Neuron (in vitro differentiated cells): ENCODE data around the gene PRELID2.
"Not testable (repeated sequence)": the region's sequence is repeated elsewhere in the genome, so short reads cannot be mapped to it uniquely, and the experiment has no call there.

Experiments used
- H2AFZ ChIP-seq: one replicate; pipeline ENCODE4 v1.6.1; 2013; ENCODE audit warnings: low read depth, mild to moderate bottlenecking, inconsistent platforms, low read length, moderate library complexity
- H3K27me3 ChIP-seq: one replicate; pipeline ENCODE4 v1.6.1; 2013; ENCODE audit warnings: low read length; ENCODE audit not compliant: insufficient read depth
- H3K36me3 ChIP-seq: one replicate; pipeline ENCODE4 v1.6.1; 2013; ENCODE audit warnings: low read length; ENCODE audit not compliant: insufficient read depth
- H3K4me1 ChIP-seq: one replicate; pipeline ENCODE4 v1.6.1; 2013; ENCODE audit warnings: low read length; ENCODE audit not compliant: insufficient read depth
- H3K4me3 ChIP-seq: 2 replicates; pipeline ENCODE4 v1.5.1; 2013; ENCODE audit warnings: mild to moderate bottlenecking, low read length, moderate library complexity
- H3K9me3 ChIP-seq: one replicate; pipeline ENCODE4 v1.6.1; 2013; ENCODE audit warnings: low read length

Gene PRELID2

DNA sequence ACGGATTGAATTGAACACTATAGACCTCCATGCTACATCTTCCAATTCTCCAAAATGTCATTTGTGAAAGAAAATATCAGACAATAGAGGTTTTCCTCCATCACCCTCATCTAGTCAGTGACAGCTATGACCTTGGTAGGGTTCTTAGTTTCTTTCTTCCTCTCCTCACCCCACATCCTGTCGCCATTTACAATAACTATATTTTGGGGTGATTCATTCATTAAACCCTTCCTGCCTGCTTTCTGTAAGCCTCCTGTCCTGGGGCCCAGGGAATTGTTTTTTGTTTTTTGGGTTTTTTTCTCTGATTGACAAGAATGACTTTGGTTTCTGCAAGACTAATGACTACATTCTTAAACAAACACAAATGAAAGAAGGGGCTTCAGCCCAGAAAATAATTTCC lies 82.6 kb downstream of the PRELID2 start:
- Histone ChIP-seq H3K36me3 (no peaks in the 10 kb centered on the region), H3K27me3 (no peaks in the 10 kb centered on the region), H3K4me3 (no peak overlapping the region), H3K9me3 (no peaks in the 10 kb centered on the region), H2AFZ (no peak overlapping the region), H3K4me1 (no peaks in the 10 kb centered on the region)

DNA sequence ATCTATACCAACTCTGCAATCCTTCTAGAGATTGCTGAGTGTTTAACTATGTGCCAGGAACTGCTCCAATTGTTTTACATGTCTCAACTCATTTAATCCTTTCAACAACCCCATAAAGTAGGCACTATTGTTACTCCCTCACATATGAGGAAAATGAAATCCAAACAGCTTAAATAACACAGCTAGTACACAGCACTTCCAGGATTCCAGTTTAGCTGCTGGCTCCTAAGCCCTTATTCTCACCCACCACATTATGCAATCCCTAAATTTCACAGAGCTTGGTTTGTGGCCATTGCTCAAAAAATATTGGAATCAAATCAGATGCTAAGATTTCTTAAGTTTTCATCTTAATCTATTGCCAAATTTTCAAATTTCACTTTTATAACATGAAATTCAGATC lies 84.9 kb downstream of the PRELID2 start:
- H3K36me3 ChIP-seq: no peaks in the 10 kb centered on the region
- no peaks in the 10 kb centered on the region for H3K9me3 ChIP-seq
- H3K4me1 ChIP-seq: no peaks in the 10 kb centered on the region
- H2AFZ ChIP-seq: no peak overlapping the region
- no peaks in the 10 kb centered on the region for H3K27me3 ChIP-seq
- no peak overlapping the region for H3K4me3 ChIP-seq

DNA sequence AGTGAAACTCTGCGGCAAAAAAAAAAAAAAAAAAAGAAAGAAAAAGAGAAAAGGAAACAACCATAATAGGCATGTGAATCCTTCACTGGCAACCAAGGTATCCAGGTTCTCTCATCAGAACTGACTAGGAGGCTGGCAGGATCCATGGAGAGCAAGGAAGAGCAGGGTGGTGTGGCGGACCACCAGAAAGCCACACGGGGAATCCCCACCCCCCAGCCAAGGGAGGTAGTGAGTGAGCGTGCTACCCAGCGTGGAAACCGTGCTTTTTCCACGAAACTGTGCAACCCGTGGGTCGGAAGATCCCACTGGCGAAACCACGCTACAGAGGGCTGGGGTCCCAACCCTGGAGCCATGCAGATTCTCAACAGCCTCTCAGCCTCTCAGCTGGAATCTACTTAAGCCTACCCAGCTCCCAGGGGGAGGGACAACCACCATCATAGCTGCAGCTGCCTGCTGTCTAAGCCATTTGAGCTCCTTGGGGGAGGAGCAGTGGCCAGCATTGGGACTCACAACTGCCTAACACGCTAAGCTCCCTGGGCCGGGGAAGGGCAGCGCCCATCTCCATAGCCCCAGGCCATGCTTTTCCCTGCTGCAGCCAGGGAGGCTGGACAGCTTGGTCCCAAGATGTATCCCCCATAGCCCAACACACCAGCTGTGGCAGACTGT lies 91.6 kb downstream of the PRELID2 start:
- no peak overlapping the region for H2AFZ ChIP-seq
- no peaks in the 10 kb centered on the region for H3K9me3 ChIP-seq
- H3K4me3 ChIP-seq: no peak overlapping the region
- H3K36me3 ChIP-seq: no peaks in the 10 kb centered on the region
- no peaks in the 10 kb centered on the region for H3K27me3 ChIP-seq
- no peaks in the 10 kb centered on the region for H3K4me1 ChIP-seq

DNA sequence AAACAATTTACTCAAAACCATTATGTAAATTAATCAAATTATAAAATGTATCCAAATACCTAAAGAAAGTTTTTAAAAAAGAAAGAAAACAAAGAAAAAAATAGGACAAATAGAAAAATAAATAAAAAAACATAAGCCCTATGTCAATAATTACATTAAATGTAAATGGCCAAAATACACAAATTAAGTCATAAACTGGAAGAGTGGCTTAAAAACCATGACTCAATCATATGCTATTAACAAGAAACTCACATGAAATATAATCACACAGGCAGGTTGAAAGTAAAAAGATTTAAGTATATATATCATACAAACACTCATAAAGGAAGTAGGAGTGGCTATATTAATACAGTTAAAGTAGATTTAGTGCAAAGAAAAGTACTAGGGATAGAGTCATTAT lies 95.3 kb downstream of the PRELID2 start:
- Histone ChIP-seq H3K9me3 (no peaks in the 10 kb centered on the region), H3K4me3 (no peak overlapping the region), H3K36me3 (no peaks in the 10 kb centered on the region), H3K4me1 (no peaks in the 10 kb centered on the region), H2AFZ (no peak overlapping the region), H3K27me3 (no peaks in the 10 kb centered on the region)

DNA sequence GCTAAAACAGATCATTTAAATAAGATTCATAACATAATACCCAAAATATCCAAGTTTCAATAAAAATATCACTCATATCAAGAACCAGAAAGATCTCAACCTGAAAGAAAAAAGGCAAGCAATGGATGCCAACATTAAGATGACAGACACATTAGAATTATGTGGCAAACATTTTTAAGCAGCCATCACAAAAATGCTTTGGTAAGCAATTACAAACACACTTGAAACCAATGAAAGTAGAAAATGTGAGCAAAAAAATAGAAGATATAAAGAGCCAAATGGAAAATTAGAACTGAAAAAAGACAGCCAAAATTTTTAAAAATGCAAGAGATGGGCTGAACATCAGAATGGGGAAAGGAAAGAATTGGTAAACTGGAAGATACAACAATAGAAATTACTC lies 96.9 kb downstream of the PRELID2 start:
- H3K4me1 ChIP-seq: no peaks in the 10 kb centered on the region
- H2AFZ ChIP-seq: no peak overlapping the region
- no peaks in the 10 kb centered on the region for H3K27me3 ChIP-seq
- H3K36me3 ChIP-seq: no peaks in the 10 kb centered on the region
- H3K4me3 ChIP-seq: no peak overlapping the region
- no peaks in the 10 kb centered on the region for H3K9me3 ChIP-seq

DNA sequence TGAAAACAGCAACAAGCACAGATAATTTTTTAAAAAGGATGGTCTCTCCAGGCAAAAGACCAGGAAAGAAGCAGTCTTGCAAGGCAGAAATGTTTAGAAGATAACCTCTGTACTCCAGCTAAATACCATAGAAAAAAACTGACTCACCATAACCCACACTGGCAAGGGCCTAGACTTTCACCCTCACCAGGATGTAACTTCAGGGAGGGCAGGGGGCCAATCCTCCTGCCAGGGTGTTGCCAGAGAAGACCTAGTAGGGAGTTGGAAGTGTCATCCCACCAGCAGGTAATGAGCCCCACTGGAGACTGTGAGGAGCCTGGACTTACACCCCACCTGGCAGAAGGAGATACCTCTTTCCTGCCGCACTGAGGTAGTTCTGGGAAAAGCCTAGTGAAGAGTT lies 97.6 kb downstream of the PRELID2 start:
- H3K27me3 ChIP-seq: no peaks in the 10 kb centered on the region
- H2AFZ ChIP-seq: no peak overlapping the region
- H3K4me1 ChIP-seq: no peaks in the 10 kb centered on the region
- no peaks in the 10 kb centered on the region for H3K9me3 ChIP-seq
- no peaks in the 10 kb centered on the region for H3K36me3 ChIP-seq
- H3K4me3 ChIP-seq: no peak overlapping the region

DNA sequence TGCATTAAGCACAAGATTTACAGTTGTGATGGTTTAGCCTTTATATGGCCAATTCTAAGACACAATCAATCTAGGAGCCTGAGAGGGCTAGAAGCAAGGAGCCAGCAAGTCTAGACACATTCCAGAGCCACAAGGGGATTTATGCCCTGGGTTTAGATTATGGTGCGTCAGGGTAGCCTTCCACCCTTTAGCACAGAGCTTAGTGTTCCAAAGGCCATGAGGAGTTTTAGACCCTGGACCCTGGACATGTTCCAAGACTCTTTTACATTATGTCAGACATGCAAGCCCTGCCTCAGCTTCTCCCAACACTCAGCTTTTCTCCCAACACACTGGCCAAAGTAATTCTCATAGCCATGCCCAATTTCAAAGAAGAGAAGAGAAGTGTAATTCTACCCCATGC lies 105.2 kb downstream of the PRELID2 start:
- H3K36me3 ChIP-seq, H3K9me3 ChIP-seq, H2AFZ ChIP-seq, H3K4me3 ChIP-seq, H3K4me1 ChIP-seq, H3K27me3 ChIP-seq: not testable (repeated sequence)

DNA sequence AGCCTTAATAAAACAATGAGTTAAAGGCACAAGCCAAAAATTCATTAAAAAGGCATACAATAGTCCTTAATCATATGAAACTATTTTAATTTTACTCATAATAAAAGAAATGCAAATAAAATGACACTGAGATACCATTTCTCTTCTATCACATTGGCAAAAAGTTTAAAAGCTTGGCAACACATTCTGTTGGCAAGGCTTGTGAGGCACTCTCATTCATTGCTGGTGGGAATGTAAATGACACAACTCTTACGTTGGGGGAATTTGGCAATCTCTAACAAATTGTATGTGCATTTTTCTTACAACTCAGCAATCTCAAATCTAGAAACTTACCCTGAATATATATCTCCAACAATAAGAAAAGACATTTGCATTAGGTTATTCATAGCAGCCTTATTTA lies 111.6 kb downstream of the PRELID2 start:
- Histone ChIP-seq H3K27me3 (no peaks in the 10 kb centered on the region), H3K4me3 (no peak overlapping the region), H3K36me3 (no peaks in the 10 kb centered on the region), H3K4me1 (no peaks in the 10 kb centered on the region), H2AFZ (no peak overlapping the region), H3K9me3 (no peaks in the 10 kb centered on the region)

DNA sequence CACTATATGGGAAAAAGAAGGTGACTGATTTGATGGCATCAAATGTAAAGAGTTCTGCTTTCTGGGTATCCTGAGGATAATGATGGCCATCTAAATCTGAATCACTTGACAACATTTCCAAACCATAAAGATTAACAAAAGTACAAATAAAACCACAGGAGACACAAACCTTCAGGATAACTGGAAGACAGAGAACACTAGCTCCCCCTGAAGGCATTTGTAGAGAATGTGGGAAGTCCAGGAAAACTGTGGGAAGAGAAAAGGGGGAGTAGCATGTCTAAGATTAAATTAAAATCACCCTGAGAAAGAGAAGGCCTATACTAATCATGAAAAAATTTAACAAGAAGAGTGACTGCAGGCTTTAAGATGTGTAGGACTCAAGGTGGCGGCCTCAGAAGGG lies 116.2 kb downstream of the PRELID2 start:
- Histone ChIP-seq H3K36me3 (no peaks in the 10 kb centered on the region), H3K4me1 (no peaks in the 10 kb centered on the region), H3K27me3 (no peaks in the 10 kb centered on the region), H2AFZ (no peak overlapping the region), H3K9me3 (no peaks in the 10 kb centered on the region), H3K4me3 (no peak overlapping the region)

DNA sequence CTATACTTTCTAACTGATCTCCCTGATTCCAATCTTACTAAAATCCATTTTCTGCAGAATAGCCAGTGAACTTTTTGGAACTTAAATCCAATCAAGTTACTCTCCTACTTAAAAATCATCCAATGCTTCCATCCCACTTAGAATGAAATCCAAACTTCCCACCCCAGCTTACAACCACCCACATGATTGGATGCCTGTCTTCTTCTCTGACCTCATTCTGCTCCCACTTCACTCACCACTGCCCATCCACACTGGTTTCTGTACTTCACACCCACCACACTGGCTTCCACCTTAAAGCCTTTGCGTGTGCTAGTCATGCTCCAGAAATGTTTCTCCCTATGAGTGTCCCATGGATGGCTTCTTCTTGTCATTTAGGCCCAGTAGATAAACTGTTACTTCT lies 119.7 kb downstream of the PRELID2 start:
- Histone ChIP-seq H2AFZ (no peak overlapping the region), H3K36me3 (no peaks in the 10 kb centered on the region), H3K4me1 (no peaks in the 10 kb centered on the region), H3K9me3 (no peaks in the 10 kb centered on the region), H3K27me3 (no peaks in the 10 kb centered on the region), H3K4me3 (no peak overlapping the region)

DNA sequence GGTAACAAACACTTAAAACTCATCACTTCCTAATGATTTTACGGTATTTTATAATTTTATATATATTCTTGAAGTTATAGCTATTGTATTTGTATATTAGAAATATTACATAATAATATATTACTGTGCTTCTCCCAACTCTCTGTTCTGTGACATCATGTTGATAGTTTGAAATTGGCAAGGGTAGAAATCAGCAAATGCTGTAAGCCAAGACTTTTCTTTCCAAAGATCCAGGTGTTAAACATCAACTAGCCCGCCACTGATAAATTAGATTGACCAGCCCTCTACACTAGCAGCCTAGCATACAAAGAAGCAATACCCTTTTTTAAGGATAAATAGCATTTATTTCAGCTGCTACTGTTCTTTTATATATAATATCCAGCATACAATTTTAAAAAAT lies 122.9 kb downstream of the PRELID2 start:
- no peaks in the 10 kb centered on the region for H3K4me1 ChIP-seq
- H3K36me3 ChIP-seq: no peaks in the 10 kb centered on the region
- H2AFZ ChIP-seq: no peak overlapping the region
- H3K4me3 ChIP-seq: no peak overlapping the region
- H3K27me3 ChIP-seq: no peaks in the 10 kb centered on the region
- no peaks in the 10 kb centered on the region for H3K9me3 ChIP-seq

DNA sequence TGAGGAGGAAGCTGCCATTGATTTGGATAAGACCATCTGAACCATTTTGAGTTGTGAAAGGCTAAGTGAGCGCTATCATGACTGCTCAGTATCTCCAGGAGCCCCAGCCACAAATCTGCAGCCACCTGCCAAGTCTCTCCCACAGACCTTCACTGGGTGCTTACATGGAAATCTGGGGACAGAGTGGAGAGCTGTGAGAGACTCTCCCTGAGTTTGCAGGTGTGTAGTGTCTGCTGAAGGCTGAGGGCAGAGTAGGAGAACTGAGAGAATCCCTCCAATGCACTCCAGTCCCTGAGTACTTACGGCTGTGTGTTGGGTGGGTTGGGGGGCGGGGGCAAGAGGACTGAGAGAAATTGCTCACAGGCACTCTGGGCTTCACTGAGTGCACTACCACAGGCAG lies 123.7 kb downstream of the PRELID2 start:
- Histone ChIP-seq H3K4me1 (no peaks in the 10 kb centered on the region), H3K36me3 (no peaks in the 10 kb centered on the region), H3K9me3 (no peaks in the 10 kb centered on the region), H2AFZ (no peak overlapping the region), H3K27me3 (no peaks in the 10 kb centered on the region), H3K4me3 (no peak overlapping the region)
